ENCODE data around the gene RFPL4A. TPM values are rescaled to one million over a fixed set of nuclear protein-coding genes. Genes with fewer than 3 reads are reported as not detected.
"Not testable (repeated sequence)": the region's sequence is repeated elsewhere in the genome, so short reads cannot be mapped to it uniquely, and the experiment has no call there.

RFPL4A gene
- total RNA-seq, 1 experiment from 2014 or later, result not detected

DNA sequence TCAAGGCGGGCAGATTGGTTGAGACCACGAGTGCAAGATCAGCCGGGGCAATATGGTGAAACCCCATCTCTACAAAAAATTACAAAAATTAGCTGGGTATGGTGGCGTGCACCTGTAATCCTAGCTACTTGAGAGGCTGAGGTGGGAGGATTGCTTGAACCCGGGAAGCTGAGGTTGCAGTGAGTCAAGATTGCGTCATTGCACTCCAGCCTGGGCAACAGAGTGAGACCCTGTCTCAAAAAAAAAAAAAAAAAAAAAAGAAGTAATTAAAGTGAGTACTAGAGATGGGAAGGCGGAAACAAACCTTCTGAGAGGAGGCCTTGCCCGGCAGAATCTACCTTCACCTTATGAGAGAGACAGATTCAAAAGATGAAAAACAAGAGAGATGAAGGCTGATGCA lies 35.4 kb upstream of the RFPL4A start:
- peaks cover 18% of the 10 kb centered on the region for H3K27me3 Mint-ChIP-seq (ENCODE audit: insufficient read depth, unreplicated experiment)
- H3K36me3 Mint-ChIP-seq (ENCODE audit: insufficient read depth, unreplicated experiment), result peaks cover 5% of the 10 kb centered on the region
- no TSS peak for BruUV-seq (replicated peaks)
- CTCF ChIA-PET, result interaction anchor here (0.7 kb wide), 1 partner anchor 90 kb away, joined by 3 read pairs; no protein-coding TSS in a partner anchor
- TF ChIP-seq, protein P1, sequence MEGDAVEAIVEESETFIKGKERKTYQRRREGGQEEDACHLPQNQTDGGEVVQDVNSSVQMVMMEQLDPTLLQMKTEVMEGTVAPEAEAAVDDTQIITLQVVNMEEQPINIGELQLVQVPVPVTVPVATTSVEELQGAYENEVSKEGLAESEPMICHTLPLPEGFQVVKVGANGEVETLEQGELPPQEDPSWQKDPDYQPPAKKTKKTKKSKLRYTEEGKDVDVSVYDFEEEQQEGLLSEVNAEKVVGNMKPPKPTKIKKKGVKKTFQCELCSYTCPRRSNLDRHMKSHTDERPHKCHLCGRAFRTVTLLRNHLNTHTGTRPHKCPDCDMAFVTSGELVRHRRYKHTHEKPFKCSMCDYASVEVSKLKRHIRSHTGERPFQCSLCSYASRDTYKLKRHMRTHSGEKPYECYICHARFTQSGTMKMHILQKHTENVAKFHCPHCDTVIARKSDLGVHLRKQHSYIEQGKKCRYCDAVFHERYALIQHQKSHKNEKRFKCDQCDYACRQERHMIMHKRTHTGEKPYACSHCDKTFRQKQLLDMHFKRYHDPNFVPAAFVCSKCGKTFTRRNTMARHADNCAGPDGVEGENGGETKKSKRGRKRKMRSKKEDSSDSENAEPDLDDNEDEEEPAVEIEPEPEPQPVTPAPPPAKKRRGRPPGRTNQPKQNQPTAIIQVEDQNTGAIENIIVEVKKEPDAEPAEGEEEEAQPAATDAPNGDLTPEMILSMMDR (IDR thresholded peaks at IDR 0.05; ENCODE audit: unreplicated experiment), result no peak
- peaks cover 16% of the 10 kb centered on the region for H3K9me3 Mint-ChIP-seq (ENCODE audit: unreplicated experiment)
- no peaks in the 10 kb centered on the region for H3K4me1 Mint-ChIP-seq (ENCODE audit: insufficient read depth, unreplicated experiment)
- no peak for DNase-seq (ENCODE audit: unreplicated experiment)
- no peak overlapping the region for H3K4me3 Mint-ChIP-seq (ENCODE audit: unreplicated experiment)
- intact Hi-C loops (cut with micrococcal nuclease), result no loop called here
- no peak overlapping the region for H3K27ac Mint-ChIP-seq (ENCODE audit: low read depth, unreplicated experiment)
- POLR2A ChIA-PET, result no interaction called here

DNA sequence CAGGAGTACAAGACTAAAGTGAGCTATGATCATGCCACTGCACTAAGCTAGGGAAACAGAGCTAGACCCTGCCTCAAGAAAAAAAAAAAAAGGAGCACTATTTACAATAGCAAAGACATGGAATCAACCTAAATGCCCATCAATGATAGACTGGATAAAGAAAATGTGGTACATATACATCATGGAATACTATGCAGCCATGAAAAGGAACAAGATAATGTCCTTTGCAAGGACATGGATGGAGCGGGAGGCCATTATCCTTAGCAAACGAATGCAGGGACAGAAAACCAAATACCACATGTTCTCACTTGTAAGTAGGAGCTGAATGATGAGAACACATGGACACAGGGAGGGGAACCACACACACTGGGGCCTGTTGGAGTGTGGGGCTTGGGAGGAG lies 28.5 kb upstream of the RFPL4A start:
- DNase-seq (ENCODE audit: unreplicated experiment); H3K4me3 Mint-ChIP-seq (ENCODE audit: unreplicated experiment); H3K27me3 Mint-ChIP-seq (ENCODE audit: insufficient read depth, unreplicated experiment); CTCF ChIA-PET; H3K9me3 Mint-ChIP-seq (ENCODE audit: unreplicated experiment); H3K36me3 Mint-ChIP-seq (ENCODE audit: insufficient read depth, unreplicated experiment); POLR2A ChIA-PET; H3K27ac Mint-ChIP-seq (ENCODE audit: low read depth, unreplicated experiment); H3K4me1 Mint-ChIP-seq (ENCODE audit: insufficient read depth, unreplicated experiment); intact Hi-C loops (cut with micrococcal nuclease); BruUV-seq (replicated peaks): not testable (repeated sequence)

DNA sequence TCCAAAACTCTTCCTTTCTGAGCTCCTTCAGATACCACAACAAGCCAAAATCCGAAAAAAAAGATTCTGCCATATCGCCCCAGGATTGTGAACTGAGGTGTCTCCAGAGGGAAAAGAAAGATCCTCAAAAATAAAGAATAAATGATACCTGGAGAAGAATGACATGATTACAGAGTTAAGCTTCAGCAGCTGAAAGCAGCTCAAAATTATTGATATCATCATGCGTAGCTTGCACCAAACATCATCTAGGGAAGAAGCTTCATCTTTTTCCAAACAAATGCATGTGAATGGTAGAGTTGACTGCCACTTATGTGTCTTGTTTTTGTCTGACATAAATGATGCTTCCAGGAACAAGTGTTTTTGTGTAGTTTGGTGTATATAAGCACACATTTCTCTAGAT lies 20.6 kb upstream of the RFPL4A start, which contains the start of gene NLRP9:
TSS of gene NLRP9 (minus strand) at position 101 of the 400 bp plus-strand sequence. CDS start at position 73, 28 bp downstream.
- TF ChIP-seq, protein P1 (IDR thresholded peaks at IDR 0.05; ENCODE audit: unreplicated experiment), result no peak
- no peaks in the 10 kb centered on the region for H3K27me3 Mint-ChIP-seq (ENCODE audit: insufficient read depth, unreplicated experiment)
- peaks cover 6% of the 10 kb centered on the region for H3K36me3 Mint-ChIP-seq (ENCODE audit: insufficient read depth, unreplicated experiment)
- H3K9me3 Mint-ChIP-seq (ENCODE audit: unreplicated experiment), result no peaks in the 10 kb centered on the region
- no peak within 1 kb of the TSS for H3K4me3 Mint-ChIP-seq (ENCODE audit: unreplicated experiment)
- CTCF ChIA-PET, result no interaction called here
- POLR2A ChIA-PET, result no interaction called here
- no peak for DNase-seq (ENCODE audit: unreplicated experiment)
- no TSS peak for BruUV-seq (replicated peaks)
- intact Hi-C loops (cut with micrococcal nuclease), result no loop called here
- H3K4me1 Mint-ChIP-seq (ENCODE audit: insufficient read depth, unreplicated experiment), result no peaks in the 10 kb centered on the region
- H3K27ac Mint-ChIP-seq (ENCODE audit: low read depth, unreplicated experiment), result no peak within 1 kb of the TSS

DNA sequence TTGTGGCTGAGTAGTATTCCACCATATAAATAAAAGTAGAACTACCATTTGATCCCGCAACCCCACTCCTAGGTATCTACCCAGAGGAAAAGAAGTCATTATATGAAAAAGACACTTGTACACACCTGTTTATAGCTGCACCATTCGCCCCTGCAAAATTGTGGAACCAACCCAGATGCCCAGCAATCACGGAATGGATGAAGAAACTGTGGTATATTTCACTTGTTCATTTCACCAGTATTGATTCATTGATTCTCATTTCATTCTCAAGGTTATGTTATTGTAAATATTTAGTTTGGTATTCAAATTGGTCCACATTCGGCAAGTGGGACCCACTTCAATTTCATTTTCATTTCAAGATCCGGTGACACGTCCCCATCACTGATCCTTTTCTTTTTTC lies 8.2 kb upstream of the RFPL4A start:
- ChIA-PET POLR2A (no interaction called here), CTCF (no interaction called here)
- intact Hi-C loops (cut with micrococcal nuclease), result no loop called here
- no peaks in the 10 kb centered on the region for H3K4me1 Mint-ChIP-seq (ENCODE audit: insufficient read depth, unreplicated experiment)
- H3K27ac Mint-ChIP-seq (ENCODE audit: low read depth, unreplicated experiment), result no peak overlapping the region
- peaks cover 21% of the 10 kb centered on the region for H3K27me3 Mint-ChIP-seq (ENCODE audit: insufficient read depth, unreplicated experiment)
- H3K36me3 Mint-ChIP-seq (ENCODE audit: insufficient read depth, unreplicated experiment), result no peaks in the 10 kb centered on the region
- BruUV-seq (replicated peaks), result no TSS peak
- DNase-seq (ENCODE audit: unreplicated experiment), result no peak
- peaks cover 3% of the 10 kb centered on the region for H3K9me3 Mint-ChIP-seq (ENCODE audit: unreplicated experiment)
- no peak overlapping the region for H3K4me3 Mint-ChIP-seq (ENCODE audit: unreplicated experiment)
- TF ChIP-seq, protein P1 (IDR thresholded peaks at IDR 0.05; ENCODE audit: unreplicated experiment), result no peak

DNA sequence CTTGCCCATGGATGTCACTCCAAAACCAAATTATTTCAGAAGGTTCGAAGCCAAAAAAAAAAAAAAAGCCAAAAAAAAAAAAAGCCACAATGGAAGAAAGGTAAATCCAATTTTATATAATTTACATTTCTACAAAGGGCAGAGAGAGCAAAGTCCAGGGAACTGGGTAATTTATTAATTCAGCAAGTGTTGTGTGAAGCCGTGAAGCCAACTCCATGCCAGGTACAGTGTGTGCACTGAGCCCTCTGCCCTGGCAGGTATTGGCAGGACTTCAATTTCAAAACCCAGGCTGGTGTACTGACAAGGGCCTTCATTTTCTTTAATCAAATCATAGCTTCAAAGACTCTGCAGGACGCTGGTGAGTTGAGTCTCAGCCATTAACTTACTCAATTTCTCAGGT lies 5.5 kb upstream of the RFPL4A start:
- ChIA-PET POLR2A (no interaction called here), CTCF (no interaction called here)
- no peaks in the 10 kb centered on the region for H3K9me3 Mint-ChIP-seq (ENCODE audit: unreplicated experiment)
- intact Hi-C loops (cut with micrococcal nuclease), result no loop called here
- H3K27me3 Mint-ChIP-seq (ENCODE audit: insufficient read depth, unreplicated experiment), result peaks cover 42% of the 10 kb centered on the region
- no peaks in the 10 kb centered on the region for H3K36me3 Mint-ChIP-seq (ENCODE audit: insufficient read depth, unreplicated experiment)
- BruUV-seq (replicated peaks), result no TSS peak
- H3K4me3 Mint-ChIP-seq (ENCODE audit: unreplicated experiment), result no peak overlapping the region
- no peak overlapping the region for H3K27ac Mint-ChIP-seq (ENCODE audit: low read depth, unreplicated experiment)
- no peaks in the 10 kb centered on the region for H3K4me1 Mint-ChIP-seq (ENCODE audit: insufficient read depth, unreplicated experiment)
- DNase-seq (ENCODE audit: unreplicated experiment), result no peak
- TF ChIP-seq, protein P1 (IDR thresholded peaks at IDR 0.05; ENCODE audit: unreplicated experiment), result no peak

DNA sequence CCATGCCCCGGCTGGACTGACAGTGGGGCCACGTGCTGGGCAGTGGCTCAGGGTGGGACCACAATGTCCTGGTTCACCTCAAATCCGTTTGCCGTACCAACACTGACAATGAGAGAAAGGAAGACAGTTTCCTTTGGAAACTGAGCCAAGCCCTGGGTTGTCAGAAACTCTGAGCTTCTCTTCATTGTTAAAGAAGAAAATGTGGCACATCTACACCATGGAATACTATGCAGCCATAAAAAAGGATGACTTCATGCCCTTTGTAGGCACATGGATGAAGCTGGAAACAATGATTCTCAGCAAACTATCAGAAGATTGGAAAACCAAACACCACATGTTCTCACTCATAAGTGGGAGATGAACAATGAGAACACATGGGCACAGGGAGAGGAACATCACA lies 2.1 kb upstream of the RFPL4A start:
- peaks cover 65% of the 10 kb centered on the region for H3K27me3 Mint-ChIP-seq (ENCODE audit: insufficient read depth, unreplicated experiment)
- H3K27ac Mint-ChIP-seq (ENCODE audit: low read depth, unreplicated experiment); BruUV-seq (replicated peaks); H3K9me3 Mint-ChIP-seq (ENCODE audit: unreplicated experiment); intact Hi-C loops (cut with micrococcal nuclease); POLR2A ChIA-PET; DNase-seq (ENCODE audit: unreplicated experiment); H3K4me3 Mint-ChIP-seq (ENCODE audit: unreplicated experiment); H3K4me1 Mint-ChIP-seq (ENCODE audit: insufficient read depth, unreplicated experiment); CTCF ChIA-PET; H3K36me3 Mint-ChIP-seq (ENCODE audit: insufficient read depth, unreplicated experiment): not testable (repeated sequence)
